Astrocyte (in vitro differentiated cells and primary cell): ENCODE results near the gene DDX25. TPM values are rescaled to one million over a fixed set of nuclear protein-coding genes. Genes with fewer than 3 reads are reported as not detected.

Experiments used
- DNase-seq: peaks from one replicate; pipeline ENCODE4 v3.0.0-alpha.2; 2010; ENCODE audit warnings: low read depth
- FAIRE-seq: peaks from 2 replicates; lab custom pipeline; 2011; peaks lifted over from hg19 to GRCh38; lab: Jason Lieb, UNC
- H2AFZ ChIP-seq: 2 replicates; pipeline ENCODE4 v1.6.0; 2012; ENCODE audit warnings: low read depth, low read length, inconsistent platforms
- H3K27ac ChIP-seq: 2 replicates; pipeline ENCODE4 v1.5.1; 2011; ENCODE audit warnings: low read depth, low read length, inconsistent platforms
- H3K27me3 ChIP-seq: 2 replicates; pipeline ENCODE4 v1.6.0; 2011; ENCODE audit warnings: low read length, inconsistent platforms; ENCODE audit not compliant: insufficient read depth
- H3K36me3 ChIP-seq: 2 replicates; pipeline ENCODE4 v1.5.1; 2011; ENCODE audit warnings: low read length, inconsistent platforms; ENCODE audit not compliant: insufficient read depth
- H3K4me1 ChIP-seq: 2 replicates; pipeline ENCODE4 v1.5.1; 2011; ENCODE audit warnings: low read length, inconsistent platforms; ENCODE audit not compliant: insufficient read depth
- H3K4me2 ChIP-seq: 2 replicates; pipeline ENCODE4 v1.6.0; 2012; ENCODE audit warnings: low read length, inconsistent platforms
- H3K4me3 ChIP-seq: 2 replicates; pipeline ENCODE4 v1.5.1; 2011; ENCODE audit warnings: low read depth, mild to moderate bottlenecking, low read length, inconsistent platforms; ENCODE audit not compliant: insufficient read depth
- H3K79me2 ChIP-seq: 2 replicates; pipeline ENCODE4 v1.6.0; 2012; ENCODE audit warnings: mild to moderate bottlenecking, low read length, inconsistent platforms; ENCODE audit not compliant: insufficient read depth
- H3K9ac ChIP-seq: 2 replicates; pipeline ENCODE4 v1.6.0; 2012; ENCODE audit warnings: mild to moderate bottlenecking, low read length, inconsistent platforms
- H3K9me3 ChIP-seq: 2 replicates; pipeline ENCODE4 v1.5.1; 2012; ENCODE audit warnings: low read depth, mild to moderate bottlenecking, low read length, inconsistent platforms; ENCODE audit not compliant: insufficient read depth
- H4K20me1 ChIP-seq: 2 replicates; pipeline ENCODE4 v1.6.0; 2012; ENCODE audit warnings: low read length, inconsistent platforms; ENCODE audit not compliant: insufficient read depth
- H3K27ac Mint-ChIP-seq: one replicate; pipeline ENCODE4 v1.8.0; 2021; ENCODE audit warnings: mild to moderate bottlenecking, mixed read lengths; ENCODE audit not compliant: unreplicated experiment
- H3K27me3 Mint-ChIP-seq: one replicate; pipeline ENCODE4 v1.8.0; 2021; ENCODE audit warnings: low read depth, mixed read lengths; ENCODE audit not compliant: unreplicated experiment
- H3K36me3 Mint-ChIP-seq: one replicate; pipeline ENCODE4 v1.8.0; 2021; ENCODE audit warnings: low read depth, mixed read lengths; ENCODE audit not compliant: unreplicated experiment
- H3K4me1 Mint-ChIP-seq: one replicate; pipeline ENCODE4 v1.8.0; 2021; ENCODE audit warnings: low read depth, mixed read lengths; ENCODE audit not compliant: unreplicated experiment
- H3K4me3 Mint-ChIP-seq: one replicate; pipeline ENCODE4 v1.8.0; 2021; ENCODE audit warnings: mild to moderate bottlenecking, moderate library complexity, mixed read lengths; ENCODE audit not compliant: unreplicated experiment
- H3K9me3 Mint-ChIP-seq: one replicate; pipeline ENCODE4 v1.8.0; 2021; ENCODE audit warnings: mild to moderate bottlenecking, mixed read lengths; ENCODE audit not compliant: unreplicated experiment
- CTCF ChIP-seq: IDR thresholded peaks from 2 replicates; pipeline ENCODE4 v1.5.1; 2011; ENCODE audit warnings: low read depth, mild to moderate bottlenecking, inconsistent platforms, low read length, moderate library complexity; ENCODE audit not compliant: insufficient read depth
- EZH2 ChIP-seq: IDR thresholded peaks from 2 replicates; pipeline ENCODE4 v1.6.1; 2012; ENCODE audit warnings: mild to moderate bottlenecking, low read length, inconsistent platforms; ENCODE audit not compliant: insufficient read depth
- total RNA-seq: library from RNA; stranded (reverse); gene quantifications from 2 replicates; pipeline ENCODE4 v1.2.1, GENCODE V29; 2021

DDX25 gene
- total RNA-seq, 1 donor from 2014 or later: 1.1 TPM

- DNase-seq (no peak), FAIRE-seq (no peak)
- no peak overlapping the region for H3K4me3 ChIP-seq
- H4K20me1 ChIP-seq: no peaks in the 10 kb centered on the region
- H3K4me1 ChIP-seq: no peaks in the 10 kb centered on the region
- H2AFZ ChIP-seq: no peak overlapping the region
- H3K79me2 ChIP-seq: no peaks in the 10 kb centered on the region
- H3K27ac ChIP-seq: no peak overlapping the region
- no peaks in the 10 kb centered on the region for H3K9me3 ChIP-seq
- no peaks in the 10 kb centered on the region for H3K9me3 Mint-ChIP-seq
- no peak overlapping the region for H3K4me3 Mint-ChIP-seq
- peaks cover 43% of the 10 kb centered on the region for H3K27me3 Mint-ChIP-seq
- H3K36me3 Mint-ChIP-seq: no peaks in the 10 kb centered on the region
- peaks cover 2% of the 10 kb centered on the region for H3K4me1 Mint-ChIP-seq
- no peak overlapping the region for H3K27ac Mint-ChIP-seq
- no peak overlapping the region for H3K4me2 ChIP-seq
- H3K36me3 ChIP-seq: no peaks in the 10 kb centered on the region
- H3K27me3 ChIP-seq: peaks cover 11% of the 10 kb centered on the region
- TF ChIP-seq EZH2 (no peak), CTCF (no peak)
- no peak overlapping the region for H3K9ac ChIP-seq
These were observed 26.8 kb downstream of the DDX25 start for GRCh38 chr11:125931116-125931515.

DNA sequence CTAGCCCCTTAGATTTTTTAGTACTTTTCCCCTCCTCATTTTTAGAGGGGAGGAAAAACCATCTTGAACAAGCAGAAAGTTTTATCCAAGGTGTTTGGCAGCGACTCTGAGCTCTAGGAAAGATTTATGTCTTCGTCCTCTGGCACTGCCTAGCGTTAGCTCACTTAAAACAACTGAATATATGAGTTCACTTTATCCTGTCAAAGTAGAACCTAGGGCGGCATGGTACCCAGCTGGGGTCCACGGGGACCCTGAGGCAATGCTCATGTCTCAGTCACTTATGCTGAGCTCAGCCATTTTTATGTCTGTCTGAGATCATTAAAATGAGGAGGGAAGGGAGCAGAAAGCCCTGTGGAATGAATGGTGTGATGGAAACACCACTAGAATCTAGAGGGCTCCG lies 27.4 kb downstream of the DDX25 start:
- H3K36me3 Mint-ChIP-seq: no peaks in the 10 kb centered on the region
- H3K27me3 ChIP-seq: peaks cover 11% of the 10 kb centered on the region
- no peak for TF ChIP-seq EZH2
- no peak for TF ChIP-seq CTCF
- no peaks in the 10 kb centered on the region for H3K79me2 ChIP-seq
- no peak overlapping the region for H3K9ac ChIP-seq
- peaks cover 39% of the 10 kb centered on the region for H3K27me3 Mint-ChIP-seq
- H3K9me3 Mint-ChIP-seq: no peaks in the 10 kb centered on the region
- FAIRE-seq (no peak), DNase-seq (no peak)
- H3K4me3 Mint-ChIP-seq: no peak overlapping the region
- no peak overlapping the region for H3K27ac ChIP-seq
- no peaks in the 10 kb centered on the region for H3K36me3 ChIP-seq
- no peak overlapping the region for H3K4me2 ChIP-seq
- no peaks in the 10 kb centered on the region for H4K20me1 ChIP-seq
- no peak overlapping the region for H2AFZ ChIP-seq
- no peaks in the 10 kb centered on the region for H3K9me3 ChIP-seq
- no peaks in the 10 kb centered on the region for H3K4me1 ChIP-seq
- H3K4me3 ChIP-seq: no peak overlapping the region
- H3K4me1 Mint-ChIP-seq: peaks cover 2% of the 10 kb centered on the region
- H3K27ac Mint-ChIP-seq: no peak overlapping the region

DNA sequence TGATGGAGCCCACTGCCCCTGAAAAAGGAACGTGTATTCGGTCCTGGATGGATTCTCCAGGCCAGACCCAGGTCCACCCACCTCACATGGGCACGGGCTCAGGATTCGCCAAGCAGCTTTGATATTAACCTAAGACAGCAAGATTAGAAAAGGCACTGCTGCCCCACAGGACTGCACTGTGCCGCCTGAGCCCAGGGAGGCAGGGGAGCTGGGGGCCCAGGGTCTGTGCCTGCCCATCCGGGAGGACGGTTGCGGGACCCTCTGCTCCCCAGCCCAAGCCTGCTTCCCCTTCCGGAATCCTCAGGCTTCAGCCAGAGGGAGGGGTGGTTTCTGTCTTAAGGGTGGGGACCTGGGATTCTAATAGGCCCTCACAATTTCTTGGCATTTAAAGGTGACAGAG lies 28.0 kb downstream of the DDX25 start:
- no peak overlapping the region for H3K4me3 ChIP-seq
- H4K20me1 ChIP-seq: no peaks in the 10 kb centered on the region
- no peaks in the 10 kb centered on the region for H3K4me1 ChIP-seq
- Mint-ChIP-seq H3K4me3 (no peak overlapping the region), H3K36me3 (no peaks in the 10 kb centered on the region), H3K4me1 (peaks cover 2% of the 10 kb centered on the region), H3K27me3 (peaks cover 34% of the 10 kb centered on the region), H3K9me3 (no peaks in the 10 kb centered on the region), H3K27ac (no peak overlapping the region)
- no peak for FAIRE-seq
- no peaks in the 10 kb centered on the region for H3K79me2 ChIP-seq
- no peak overlapping the region for H3K27ac ChIP-seq
- H3K9ac ChIP-seq: no peak overlapping the region
- H3K9me3 ChIP-seq: no peaks in the 10 kb centered on the region
- no peak overlapping the region for H3K4me2 ChIP-seq
- H2AFZ ChIP-seq: no peak overlapping the region
- TF ChIP-seq CTCF: no peak
- TF ChIP-seq EZH2: no peak
- no peak for DNase-seq
- H3K27me3 ChIP-seq: peaks cover 9% of the 10 kb centered on the region
- H3K36me3 ChIP-seq: no peaks in the 10 kb centered on the region
